ENCODE data around the gene ATP1A2.
A peak's percentile ranks its signal among the peaks of the same experiment; 100 is the strongest.

The ATP1A2 gene

GRCh38 chr1:160115545-160116282, at the start of gene ATP1A2:
Gene ATP1A2 (plus strand): TSS chr1:160115759. CDS start chr1:160115862, 103 bp downstream.
- DNase-seq (ENCODE audit: low read depth in 3 of 3): no peak

- no peak for DNase-seq (ENCODE audit: low read depth in 3 of 3)
These were observed 48.5 kb upstream of the ATP1A2 start for GRCh38 chr1:160066829-160067745.

GRCh38 chr1:160068225-160068624, 47.3 kb upstream of the ATP1A2 start:
- DNase-seq (ENCODE audit: low read depth in 3 of 3): no peak

GRCh38 chr1:160069460-160070231, 45.9 kb upstream of the ATP1A2 start, which contains the start of gene KCNJ10:
Gene KCNJ10 (minus strand): TSS chr1:160070160. CDS start chr1:160042532, 27,628 bp downstream.
- no peak for DNase-seq (ENCODE audit: low read depth in 3 of 3)

- peak; percentile 11 to 54 (median 26) for DNase-seq (ENCODE audit: low read depth in 3 of 3)
These were observed 45.1 kb upstream of the ATP1A2 start for GRCh38 chr1:160070243-160071163.

DNA sequence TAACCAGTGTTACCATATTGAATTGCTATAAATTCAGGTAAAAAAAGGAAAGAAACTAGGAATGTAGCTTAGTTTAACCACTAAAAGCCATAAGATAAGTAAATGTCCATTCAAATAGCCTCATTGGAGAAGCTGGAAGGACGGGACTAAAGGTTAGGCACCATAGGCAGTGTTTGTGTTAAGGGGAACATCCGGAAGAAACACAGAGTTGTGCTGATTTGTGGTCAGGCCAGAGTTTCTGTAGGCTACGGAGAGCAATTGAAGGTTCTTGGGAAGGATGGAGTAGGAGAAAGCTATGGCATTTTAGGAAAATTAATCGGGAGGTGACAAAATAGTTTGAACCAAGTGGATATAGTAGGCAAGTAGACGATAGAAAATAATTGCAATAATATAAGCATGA, 44.3 kb upstream of the ATP1A2 start:
- DNase-seq (ENCODE audit: low read depth in 3 of 3): no peak

GRCh38 chr1:160074865-160075264, 40.7 kb upstream of the ATP1A2 start:
- no peak for DNase-seq (ENCODE audit: low read depth in 3 of 3)

GRCh38 chr1:160075836-160076235, 39.7 kb upstream of the ATP1A2 start:
- no peak for DNase-seq (ENCODE audit: low read depth in 3 of 3)

DNA sequence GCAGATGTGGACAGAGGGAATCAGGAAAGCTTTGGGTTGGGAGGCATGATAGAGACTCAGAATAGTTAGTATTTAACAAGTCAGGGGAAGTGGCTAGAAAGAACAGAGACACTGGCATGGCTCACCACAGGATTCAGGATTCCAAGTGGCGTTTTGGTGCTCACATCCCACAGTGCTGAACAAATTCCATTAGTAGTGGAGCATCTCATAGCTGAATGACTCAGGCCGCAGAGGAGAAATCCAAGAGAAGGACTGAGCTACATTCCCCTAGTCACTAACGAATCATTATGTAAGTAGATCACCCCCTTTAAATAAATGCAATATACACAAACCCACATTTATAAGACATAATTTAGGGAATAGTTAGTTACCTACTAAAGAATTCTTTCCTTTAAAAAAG, 39.3 kb upstream of the ATP1A2 start:
- no peak for DNase-seq (ENCODE audit: low read depth in 3 of 3)

DNA sequence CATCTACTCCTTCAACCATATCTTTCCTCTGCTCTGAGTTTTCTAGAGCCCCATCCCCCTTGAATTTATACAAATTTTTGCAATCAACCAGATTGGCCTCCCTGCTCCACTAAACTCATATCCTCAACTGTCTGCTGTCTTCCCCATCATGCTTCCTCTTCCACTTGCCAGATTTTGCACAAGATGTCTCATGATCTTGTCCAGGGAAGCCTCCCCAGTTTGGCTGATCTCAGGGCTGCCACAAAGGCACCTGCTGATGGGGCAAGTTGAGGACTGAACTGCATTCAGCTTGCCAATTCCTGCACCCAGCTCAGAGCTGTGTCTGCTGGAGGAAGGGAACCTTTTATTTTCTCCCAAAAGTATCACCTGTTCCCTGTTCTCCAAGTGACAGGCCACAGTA, 38.1 kb upstream of the ATP1A2 start:
- no peak for DNase-seq (ENCODE audit: low read depth in 3 of 3)

DNA sequence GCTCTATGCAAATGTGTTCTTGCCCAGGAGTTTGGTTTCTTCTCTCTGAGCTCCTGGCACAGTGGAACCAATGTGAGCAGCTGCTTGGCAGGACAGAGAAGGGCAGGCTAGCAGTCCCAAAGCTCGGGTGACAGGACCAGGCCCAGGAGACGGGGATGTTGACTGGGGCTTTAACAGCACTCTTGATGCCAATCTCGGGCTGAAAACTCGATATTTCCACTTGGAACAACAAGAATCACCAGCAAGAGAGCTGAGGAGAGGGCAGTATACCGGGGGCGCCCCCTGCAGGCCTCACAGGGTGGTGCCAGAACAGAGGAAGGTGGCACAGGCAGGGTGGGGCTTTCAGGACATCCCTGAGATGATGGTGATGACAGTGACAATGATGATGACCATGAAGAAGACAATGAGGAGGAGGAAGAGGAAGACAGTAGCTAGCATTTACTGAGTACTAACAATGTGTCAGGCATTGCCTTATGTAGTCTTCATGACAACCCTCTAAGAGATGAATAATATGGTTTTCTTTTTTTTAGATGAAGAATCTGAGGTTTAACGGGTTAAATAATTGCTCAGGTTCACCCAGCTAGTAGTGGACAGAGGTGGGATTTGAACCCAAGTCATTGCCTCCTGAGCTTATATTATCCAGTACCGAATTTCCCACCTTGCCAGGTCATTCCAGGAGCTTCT, 36.9 kb upstream of the ATP1A2 start:
- peak; percentile 43 to 63 (median 47) for DNase-seq (ENCODE audit: low read depth in 3 of 3)

- DNase-seq (ENCODE audit: low read depth in 3 of 3): no peak
These were observed 36.1 kb upstream of the ATP1A2 start for GRCh38 chr1:160079448-160079847.

GRCh38 chr1:160080381-160081100, 35.0 kb upstream of the ATP1A2 start:
- DNase-seq (ENCODE audit: low read depth in 3 of 3): no peak

DNA sequence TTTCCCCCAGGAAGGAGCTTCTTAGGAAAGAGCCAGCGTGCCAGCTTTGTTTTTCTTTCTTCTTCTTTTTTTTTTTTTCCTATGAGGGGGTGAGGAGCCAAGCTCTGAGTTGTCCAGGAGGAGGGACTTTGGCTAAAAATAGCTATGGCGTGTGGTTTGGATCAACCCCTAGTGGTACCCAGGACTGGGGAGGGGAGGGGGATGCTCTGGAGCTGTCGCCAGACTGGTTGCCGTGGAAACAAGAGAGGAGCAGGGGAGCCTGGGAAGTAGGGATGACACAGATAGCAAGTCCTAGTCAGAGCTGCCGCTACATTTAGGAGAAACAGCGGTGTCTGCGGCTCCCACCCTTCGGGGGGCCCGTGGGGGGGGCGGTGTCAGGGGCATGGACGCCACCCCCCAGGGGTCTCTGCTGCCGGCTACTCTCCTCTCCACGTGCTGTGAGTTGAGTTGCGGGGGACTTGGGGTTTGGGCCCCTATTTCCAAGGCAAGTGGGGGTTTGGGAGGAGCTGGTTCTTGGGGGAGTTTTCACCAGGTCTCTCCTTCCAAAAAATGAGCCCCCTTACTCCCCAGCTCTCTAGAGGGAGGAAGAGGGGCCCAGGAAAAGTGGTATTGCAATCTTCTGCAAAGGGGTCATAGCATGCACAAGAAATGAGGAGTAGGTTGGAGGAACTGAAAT, 34.2 kb upstream of the ATP1A2 start, which contains the start of gene KCNJ9:
Gene KCNJ9, plus strand, starts transcription at position 278 of the 676 bp plus-strand sequence. CDS start 2,493 bp downstream, outside the sequence.
- no peak for DNase-seq (ENCODE audit: low read depth in 3 of 3)

GRCh38 chr1:160082487-160082886, 33.1 kb upstream of the ATP1A2 start:
- no peak for DNase-seq (ENCODE audit: low read depth in 3 of 3)

DNA sequence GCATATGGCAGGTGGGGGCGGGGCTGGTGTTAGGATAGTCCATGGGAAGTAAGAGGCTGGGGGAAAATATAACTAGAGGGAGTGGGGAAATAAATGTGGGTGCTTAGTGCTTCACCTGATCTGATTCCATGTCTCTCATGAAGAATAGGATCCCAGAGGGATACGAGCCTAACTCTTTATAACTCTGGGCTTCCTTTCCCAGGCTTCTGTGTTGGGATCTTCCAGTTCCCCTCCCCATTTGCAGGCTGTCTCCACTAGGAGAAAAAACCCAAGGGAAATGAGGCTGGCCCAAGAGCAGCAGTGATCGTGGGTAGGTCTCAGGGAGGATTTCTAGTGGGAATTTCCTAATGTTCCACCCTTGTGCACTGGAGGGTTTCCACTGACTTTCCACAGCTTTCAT, 32.6 kb upstream of the ATP1A2 start:
- no peak for DNase-seq (ENCODE audit: low read depth in 3 of 3)

DNA sequence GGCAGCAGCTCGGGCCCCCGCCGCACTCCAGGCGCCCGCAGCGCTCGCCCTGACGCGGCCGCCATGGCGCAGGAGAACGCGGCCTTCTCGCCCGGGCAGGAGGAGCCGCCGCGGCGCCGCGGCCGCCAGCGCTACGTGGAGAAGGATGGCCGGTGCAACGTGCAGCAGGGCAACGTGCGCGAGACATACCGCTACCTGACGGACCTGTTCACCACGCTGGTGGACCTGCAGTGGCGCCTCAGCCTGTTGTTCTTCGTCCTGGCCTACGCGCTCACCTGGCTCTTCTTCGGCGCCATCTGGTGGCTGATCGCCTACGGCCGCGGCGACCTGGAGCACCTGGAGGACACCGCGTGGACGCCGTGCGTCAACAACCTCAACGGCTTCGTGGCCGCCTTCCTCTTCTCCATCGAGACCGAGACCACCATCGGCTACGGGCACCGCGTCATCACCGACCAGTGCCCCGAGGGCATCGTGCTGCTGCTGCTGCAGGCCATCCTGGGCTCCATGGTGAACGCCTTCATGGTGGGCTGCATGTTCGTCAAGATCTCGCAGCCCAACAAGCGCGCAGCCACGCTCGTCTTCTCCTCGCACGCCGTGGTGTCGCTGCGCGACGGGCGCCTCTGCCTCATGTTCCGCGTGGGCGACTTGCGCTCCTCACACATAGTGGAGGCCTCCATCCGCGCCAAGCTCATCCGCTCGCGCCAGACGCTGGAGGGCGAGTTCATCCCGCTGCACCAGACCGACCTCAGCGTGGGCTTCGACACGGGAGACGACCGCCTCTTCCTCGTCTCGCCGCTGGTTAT, 31.4 kb upstream of the ATP1A2 start:
- peak; percentile 43 to 72 (median 58) for DNase-seq (ENCODE audit: low read depth in 3 of 3)

- no peak for DNase-seq (ENCODE audit: low read depth in 3 of 3)
These were observed 30.7 kb upstream of the ATP1A2 start for GRCh38 chr1:160084771-160085321.
